ENCODE measurements around the gene NSMF. TPM values are rescaled to one million over a fixed set of nuclear protein-coding genes. Genes with fewer than 3 reads are reported as not detected.

Gene NSMF
- total and polyA plus RNA-seq, 2 donors (not counting 3 experiments of a cell fraction or from before 2014, with no cell fraction given) = 43.3 to 53.7 TPM

DNA sequence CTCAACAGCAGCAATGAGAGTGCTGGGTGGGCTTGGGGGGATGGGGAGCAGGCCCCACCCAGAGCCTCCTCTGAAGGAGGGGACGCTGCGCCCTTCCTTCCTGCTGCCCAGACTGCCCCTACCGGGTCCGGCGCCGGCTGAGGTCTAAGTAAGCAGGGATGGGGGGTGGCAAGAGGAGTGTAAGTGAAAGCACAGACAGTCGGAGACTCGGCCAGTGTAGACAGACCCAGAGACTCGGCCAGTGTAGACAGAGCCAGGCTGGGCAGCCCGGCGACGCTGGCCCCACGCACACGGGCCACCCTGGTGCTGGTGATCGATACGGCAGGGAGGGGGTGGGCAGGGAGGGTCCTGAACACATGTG is 10.6 kb downstream of the NSMF start:
- dilution Hi-C loops (cut with MboI; ENCODE audit: extremely low pct_ligation_motif_present, low sequenced_read_pairs) (no loop called here), intact Hi-C loops (cut with micrococcal nuclease) (no loop called here)
- Histone ChIP-seq H3K9me1 (replicated peaks; ENCODE audit: control insufficient read depth, extremely low read depth, insufficient read depth, low read length) (no peaks in the 10 kb centered on the region), H2AFZ (ENCODE audit: low read depth, low read length) (no peak overlapping the region), H4K20me1 (replicated peaks; ENCODE audit: control insufficient read depth, extremely low read depth, insufficient read depth, low read length) (no peaks in the 10 kb centered on the region), H3K27ac (ENCODE audit: insufficient read depth, low read depth, low read length) (no peak overlapping the region), H3K4me3 (replicated peaks in 1 of 3; ENCODE audit: insufficient read depth in 1 of 3, low read depth in 1 of 3, low read length in 3 of 3) (no peak overlapping the region), H3K79me2 (ENCODE audit: control insufficient read depth, insufficient read depth, low read length) (no peaks in the 10 kb centered on the region), H3K4me1 (ENCODE audit: control insufficient read depth, extremely low read depth, insufficient read depth, low read length) (no peaks in the 10 kb centered on the region), H3K4me2 (ENCODE audit: insufficient read depth, low read length) (no peak overlapping the region), H3K9me3 (replicated peaks; ENCODE audit: control insufficient read depth, insufficient read depth, low read length) (no peaks in the 10 kb centered on the region), H3K27me3 (ENCODE audit: control insufficient read depth in 2 of 2, insufficient read depth in 2 of 2, low read length in 2 of 2) (no peaks in the 10 kb centered on the region), H3K36me3 (ENCODE audit: control insufficient read depth in 2 of 2, extremely low read depth in 1 of 2, insufficient read depth in 2 of 2, low read length in 2 of 2) (peaks cover 7 to 14% of the 10 kb centered on the region in 2 experiments), H3K9ac (replicated peaks; ENCODE audit: extremely low read depth, insufficient read depth, low read length) (no peak overlapping the region)
- ChIA-PET CTCF (interaction anchor here (0.6 to 1.4 kb wide), 2 partner anchors 26 to 162 kb away, joined by 3 read pairs; partner anchors contain the start of gene EXD3), POLR2A (no interaction called here)
- BruUV-seq (replicated peaks) = no TSS peak
- TF ChIP-seq GATA2 (IDR thresholded peaks at IDR 0.05; ENCODE audit: insufficient read depth, insufficient read length, low read depth, low read length) (no peak), MYC (IDR thresholded peaks at IDR 0.05; ENCODE audit: low read depth, low read length) (no peak), MAX (IDR thresholded peaks at IDR 0.05; ENCODE audit: insufficient read depth, insufficient read length) (no peak), POLR2AphosphoS5 (IDR thresholded peaks at IDR 0.05; ENCODE audit: insufficient read depth, low read depth, low read length) (no peak), POLR2A (IDR thresholded peaks at IDR 0.05; ENCODE audit: low read depth, low read length) (no peak), JUN (IDR thresholded peaks at IDR 0.05; ENCODE audit: borderline replicate concordance, insufficient read depth, insufficient read length, low read depth) (no peak)
- TF ChIP-seq, protein P1, sequence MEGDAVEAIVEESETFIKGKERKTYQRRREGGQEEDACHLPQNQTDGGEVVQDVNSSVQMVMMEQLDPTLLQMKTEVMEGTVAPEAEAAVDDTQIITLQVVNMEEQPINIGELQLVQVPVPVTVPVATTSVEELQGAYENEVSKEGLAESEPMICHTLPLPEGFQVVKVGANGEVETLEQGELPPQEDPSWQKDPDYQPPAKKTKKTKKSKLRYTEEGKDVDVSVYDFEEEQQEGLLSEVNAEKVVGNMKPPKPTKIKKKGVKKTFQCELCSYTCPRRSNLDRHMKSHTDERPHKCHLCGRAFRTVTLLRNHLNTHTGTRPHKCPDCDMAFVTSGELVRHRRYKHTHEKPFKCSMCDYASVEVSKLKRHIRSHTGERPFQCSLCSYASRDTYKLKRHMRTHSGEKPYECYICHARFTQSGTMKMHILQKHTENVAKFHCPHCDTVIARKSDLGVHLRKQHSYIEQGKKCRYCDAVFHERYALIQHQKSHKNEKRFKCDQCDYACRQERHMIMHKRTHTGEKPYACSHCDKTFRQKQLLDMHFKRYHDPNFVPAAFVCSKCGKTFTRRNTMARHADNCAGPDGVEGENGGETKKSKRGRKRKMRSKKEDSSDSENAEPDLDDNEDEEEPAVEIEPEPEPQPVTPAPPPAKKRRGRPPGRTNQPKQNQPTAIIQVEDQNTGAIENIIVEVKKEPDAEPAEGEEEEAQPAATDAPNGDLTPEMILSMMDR (IDR thresholded peaks at IDR 0.05; ENCODE audit: extremely low read depth in 1 of 2, insufficient read depth in 1 of 2, low read depth in 1 of 2, low read length in 2 of 2) = no peak
- FAIRE-seq = no peak
- no peak for DNase-seq (ENCODE audit: low read depth, low spot score)
